H1 (cell line): ENCODE results near the gene BBS9. TPM values are rescaled to one million over a fixed set of nuclear protein-coding genes. Genes with fewer than 3 reads are reported as not detected.

Experiments used
- CTCF ChIA-PET: fragments of 300-600 bp; sonication (Branson Sonifier 250); formaldehyde crosslinking; loops from one replicate; lab custom pipeline; 2021; ENCODE audit not compliant: partially characterized antibody; lab: Charles Lee
- POLR2A ChIA-PET: fragments of 300-600 bp; sonication (Branson Sonifier 250); formaldehyde crosslinking; loops from one replicate; lab custom pipeline; 2021; ENCODE audit warnings: inconsistent platforms; ENCODE audit not compliant: partially characterized antibody; lab: Charles Lee
- DNase-seq, 2 experiments: peaks; one replicate each; pipeline versions ENCODE4 v3.0.0 to v3.0.0-alpha.2; 2010 to 2022; ENCODE audit warnings: low spot score in 2 of 2, low read depth in 1 of 2, mixed read lengths in 1 of 2
- FAIRE-seq: peaks from 2 replicates; lab custom pipeline; 2011; peaks lifted over from hg19 to GRCh38; lab: Jason Lieb, UNC
- H2AFZ ChIP-seq: 2 replicates; pipeline ENCODE4 v1.8.1; 2012; ENCODE audit warnings: low read length, inconsistent platforms
- H2AK5ac ChIP-seq: 2 replicates; pipeline ENCODE4 v1.6.1; 2013; ENCODE audit warnings: low read depth, low read length
- H2BK120ac ChIP-seq: replicated peaks from 2 replicates; pipeline ENCODE3; 2013; ENCODE audit warnings: low read depth, low read length, inconsistent platforms
- H2BK12ac ChIP-seq: 2 replicates; pipeline ENCODE4 v1.6.1; 2013; ENCODE audit warnings: low read depth, low read length
- H2BK15ac ChIP-seq: 2 replicates; pipeline ENCODE4 v1.6.1; 2013; ENCODE audit warnings: low read length
- H2BK20ac ChIP-seq: 2 replicates; pipeline ENCODE4 v1.6.1; 2013; ENCODE audit warnings: low read length
- H2BK5ac ChIP-seq: 2 replicates; pipeline ENCODE4 v1.6.1; 2013; ENCODE audit warnings: low read depth, low read length
- H3K14ac ChIP-seq: 2 replicates; pipeline ENCODE4 v1.6.1; 2013; ENCODE audit warnings: inconsistent platforms; ENCODE audit not compliant: insufficient read length
- H3K18ac ChIP-seq: 2 replicates; pipeline ENCODE4 v1.6.1; 2013; ENCODE audit warnings: low read length; ENCODE audit errors: extremely low read depth
- H3K23ac ChIP-seq: 2 replicates; pipeline ENCODE4 v1.6.1; 2013; ENCODE audit warnings: inconsistent platforms; ENCODE audit not compliant: insufficient read length
- H3K23me2 ChIP-seq: 2 replicates; pipeline ENCODE4 v1.6.1; 2013; ENCODE audit warnings: low read depth, low read length
- H3K27ac ChIP-seq: 2 replicates; pipeline ENCODE4 v1.6.1; 2011; ENCODE audit warnings: low read depth, low read length, inconsistent platforms
- H3K27me3 ChIP-seq, 4 experiments: replicated peaks in 1 of 4; 1 replicate in 1 of 4; 2 replicates in 3 of 4; pipeline versions ENCODE4 v1.6.1 to v1.8.1; 2011 to 2013; ENCODE audit warnings: low read length in 3 of 4, mild to moderate bottlenecking in 3 of 4, inconsistent platforms in 2 of 4, mixed read lengths in 2 of 4, moderate library complexity in 1 of 4; ENCODE audit not compliant: control insufficient read depth in 3 of 4, insufficient read depth in 3 of 4; ENCODE audit errors: extremely low read depth in 1 of 4
- H3K36me3 ChIP-seq, 4 experiments: 2 replicates each; pipeline versions ENCODE4 v1.6.1 to v1.8.1; 2011 to 2013; ENCODE audit warnings: mild to moderate bottlenecking in 4 of 4, low read length in 3 of 4, moderate library complexity in 2 of 4, control low read depth in 1 of 4, inconsistent platforms in 1 of 4; ENCODE audit not compliant: insufficient read depth in 4 of 4, control insufficient read depth in 2 of 4
- H3K4ac ChIP-seq: replicated peaks from 2 replicates; pipeline ENCODE3; 2013; ENCODE audit warnings: low read length, low read depth, mixed read lengths, inconsistent platforms; ENCODE audit not compliant: insufficient read length
- H3K4me1 ChIP-seq, 4 experiments: replicated peaks in 1 of 4; 1 replicate in 1 of 4; 2 replicates in 3 of 4; pipeline versions ENCODE4 v1.6.1 to v1.8.1; 2011 to 2013; ENCODE audit warnings: low read length in 3 of 4, inconsistent platforms in 2 of 4, mixed read lengths in 1 of 4; ENCODE audit not compliant: insufficient read depth in 4 of 4, control insufficient read depth in 3 of 4
- H3K4me2 ChIP-seq, 2 experiments: 2 replicates each; pipeline versions ENCODE4 v1.6.1 to v1.8.1; 2011 to 2013; ENCODE audit warnings: low read depth in 2 of 2, low read length in 2 of 2, control low read depth in 1 of 2, inconsistent platforms in 1 of 2, mild to moderate bottlenecking in 1 of 2; ENCODE audit not compliant: insufficient read depth in 1 of 2
- H3K4me3 ChIP-seq, 4 experiments: fragments of 200-600, 300-600 bp in 1 of 4; sonication (generic), shearing (Covaris generic), sonication (Bioruptor Twin) in 1 of 4; 2 replicates each; pipeline versions ENCODE4 v1.5.1 to v1.8.1; 2011 to 2016; ENCODE audit warnings: low read length in 4 of 4, low read depth in 3 of 4, control low read depth in 2 of 4, inconsistent platforms in 2 of 4, mild to moderate bottlenecking in 2 of 4, mixed read lengths in 1 of 4, moderate library complexity in 1 of 4; ENCODE audit not compliant: insufficient read depth in 2 of 4; ENCODE audit errors: extremely low read depth in 1 of 4
- H3K56ac ChIP-seq: replicated peaks from 2 replicates; pipeline ENCODE3; 2013; ENCODE audit warnings: low read depth, mild to moderate bottlenecking, mixed read lengths, low read length, inconsistent platforms; ENCODE audit not compliant: insufficient read length
- H3K79me1 ChIP-seq: 2 replicates; pipeline ENCODE4 v1.6.1; 2013; ENCODE audit warnings: low read depth, low read length, control low read depth
- H3K79me2 ChIP-seq, 2 experiments: 2 replicates each; pipeline versions ENCODE4 v1.6.1 to v1.8.1; 2012 to 2013; ENCODE audit warnings: low read length in 2 of 2, mild to moderate bottlenecking in 2 of 2, inconsistent platforms in 1 of 2; ENCODE audit not compliant: insufficient read depth in 2 of 2, control insufficient read depth in 1 of 2
- H3K9ac ChIP-seq, 4 experiments: replicated peaks in 1 of 4; 1 replicate in 1 of 4; 2 replicates in 3 of 4; pipeline versions ENCODE4 v1.6.1 to v1.8.1; 2011 to 2013; ENCODE audit warnings: low read depth in 3 of 4, low read length in 3 of 4, control low read depth in 2 of 4, mild to moderate bottlenecking in 2 of 4, moderate library complexity in 2 of 4, inconsistent platforms in 1 of 4; ENCODE audit errors: extremely low read depth in 1 of 4
- H3K9me3 ChIP-seq, 2 experiments: 2 replicates each; pipeline versions ENCODE4 v1.6.1 to v1.8.1; 2012 to 2013; ENCODE audit warnings: mild to moderate bottlenecking in 2 of 2, moderate library complexity in 2 of 2, control low read depth in 1 of 2, inconsistent platforms in 1 of 2, low read depth in 1 of 2, low read length in 1 of 2, mixed read lengths in 1 of 2; ENCODE audit not compliant: insufficient read depth in 2 of 2
- H4K20me1 ChIP-seq, 2 experiments: replicated peaks in 1 of 2; 2 replicates each; pipeline versions ENCODE3 to v1.8.1; 2011 to 2013; ENCODE audit warnings: inconsistent platforms in 2 of 2, low read length in 2 of 2, mild to moderate bottlenecking in 1 of 2; ENCODE audit not compliant: insufficient read depth in 2 of 2, control insufficient read depth in 1 of 2
- H4K5ac ChIP-seq: 2 replicates; pipeline ENCODE4 v1.6.1; 2013; ENCODE audit warnings: low read length, low read depth, mixed read lengths, inconsistent platforms; ENCODE audit not compliant: insufficient read length
- H4K8ac ChIP-seq: 2 replicates; pipeline ENCODE4 v1.8.0; 2013; ENCODE audit warnings: mild to moderate bottlenecking, moderate library complexity, low read length, inconsistent platforms; ENCODE audit not compliant: insufficient read depth; ENCODE audit errors: extremely low read depth
- H4K91ac ChIP-seq: replicated peaks from 2 replicates; pipeline ENCODE3; 2013; ENCODE audit warnings: low read length, mixed read lengths, inconsistent platforms; ENCODE audit not compliant: insufficient read length
- HDAC2 ChIP-seq, 2 experiments: fragments of 300-600 bp in 1 of 2; sonication (generic) in 1 of 2; IDR thresholded peaks; 2 replicates each; pipeline ENCODE4 v1.6.1; 2011 to 2012; ENCODE audit warnings: low read depth in 2 of 2, low read length in 2 of 2, mild to moderate bottlenecking in 2 of 2, moderate library complexity in 2 of 2, borderline replicate concordance in 1 of 2, inconsistent platforms in 1 of 2
- SIN3A ChIP-seq, 2 experiments: IDR thresholded peaks in 1 of 2; conservative IDR thresholded peaks in 1 of 2; 2 replicates each; pipeline ENCODE4 v1.6.1; 2011 to 2012; ENCODE audit warnings: low read length in 2 of 2, improper control_type of control experiment in 1 of 2, low read depth in 1 of 2, mild to moderate bottlenecking in 1 of 2
- polyA plus RNA-seq, 7 experiments: library from polyadenylated mRNA; depleted of rRNA in 3 of 7; stranded (reverse) in 5 of 7; unstranded in 2 of 7; fragments of >200 nt in 5 of 7; fragments of 200-250 nt in 2 of 7; gene quantifications; 1 replicate in 5 of 7; 2 replicates in 1 of 7; 4 replicates in 1 of 7; pipeline versions ENCODE4 v1.2.1 to v1.2.3, GENCODE V29; 2011 to 2013; ENCODE audit warnings: missing spikeins in 2 of 7, mixed read lengths in 2 of 7
- total RNA-seq: library from RNA; stranded (reverse); fragmentation: NEBNext Ultra II Directional; extraction: Animal tissue kit (Norgen Biotek cat#: 25700); gene quantifications from 2 replicates; pipeline ENCODE4 v1.2.1, GENCODE V29; 2021
- TF ChIP-seq, protein P1 (sequence below): IDR thresholded peaks from 2 replicates; pipeline ENCODE4 v1.6.1; 2012; ENCODE audit warnings: inconsistent platforms
- TF ChIP-seq, protein P2 (sequence below): IDR thresholded peaks from 2 replicates; pipeline ENCODE4 v1.6.1; 2011; ENCODE audit warnings: low read depth, mild to moderate bottlenecking, low read length; ENCODE audit not compliant: insufficient read depth

The BBS9 gene
- total and polyA plus RNA-seq, 2 of the 8 experiments (the other 6 are each of a cell fraction or from before 2014, with no cell fraction given) = 22.3 to 37.0 TPM

DNA sequence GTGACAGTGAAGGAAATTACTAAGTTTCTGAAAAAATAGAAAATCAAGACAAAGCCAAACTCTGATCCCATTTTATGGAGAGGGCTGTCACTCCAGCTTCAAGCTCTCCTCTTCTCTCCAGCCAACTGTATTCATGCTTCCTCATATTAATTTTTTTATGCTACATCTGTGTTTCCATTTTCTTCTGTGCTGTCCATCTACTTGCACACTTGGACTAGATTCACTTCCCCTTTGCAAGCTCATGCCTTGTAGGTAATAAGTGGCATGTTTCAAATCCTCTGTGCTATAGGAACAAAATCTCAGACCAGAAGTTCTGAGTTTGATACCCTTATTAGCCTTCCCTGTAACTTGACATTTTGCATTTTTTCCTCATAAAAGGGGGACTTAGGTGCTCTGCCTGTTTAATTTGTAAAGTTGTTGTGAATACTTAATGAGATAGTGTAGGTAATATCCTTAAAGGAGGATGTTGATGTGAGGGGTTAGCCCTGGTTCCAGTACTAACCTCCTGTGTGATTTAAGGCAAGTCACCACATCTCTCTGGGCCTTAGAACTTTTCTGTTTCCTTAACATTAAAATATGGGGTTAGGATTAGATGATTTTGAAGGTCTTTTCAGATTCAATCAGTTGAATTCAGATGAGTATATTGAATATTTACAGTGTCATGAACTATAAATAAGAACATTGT, 358.8 kb downstream of the BBS9 start:
- Histone ChIP-seq H3K4me3 (no peak overlapping the region), H2BK12ac (no peak overlapping the region), H3K23ac (no peak overlapping the region), H2AFZ (no peak overlapping the region), H3K27me3 (no peaks in the 10 kb centered on the region), H3K18ac (no peak overlapping the region), H4K8ac (no peak overlapping the region), H3K9ac (no peak overlapping the region), H4K20me1 (peaks cover 0 to 1% of the 10 kb centered on the region in 2 experiments), H3K4me2 (no peak overlapping the region), H2BK15ac (no peak overlapping the region), H2BK5ac (no peak overlapping the region), H2AK5ac (no peak overlapping the region), H3K14ac (no peak overlapping the region), H4K91ac (no peak overlapping the region), H3K36me3 (no peaks in the 10 kb centered on the region), H2BK20ac (no peak overlapping the region), H3K79me2 (no peaks in the 10 kb centered on the region), H3K23me2 (no peaks in the 10 kb centered on the region; the same call in 1 of the 2 replicates), H3K9me3 (no peaks in the 10 kb centered on the region), H3K27ac (no peak overlapping the region), H2BK120ac (no peak overlapping the region), H3K4me1 (peaks cover 4 to 7% (median 5%) of the 10 kb centered on the region in 4 experiments; a peak in 5 of 7 replicates), H4K5ac (no peak overlapping the region), H3K79me1 (no peaks in the 10 kb centered on the region; the same call in 1 of the 2 replicates), H3K56ac (no peak overlapping the region), H3K4ac (no peak overlapping the region)
- TF ChIP-seq, protein P1, sequence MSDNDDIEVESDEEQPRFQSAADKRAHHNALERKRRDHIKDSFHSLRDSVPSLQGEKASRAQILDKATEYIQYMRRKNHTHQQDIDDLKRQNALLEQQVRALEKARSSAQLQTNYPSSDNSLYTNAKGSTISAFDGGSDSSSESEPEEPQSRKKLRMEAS = no peak
- TF ChIP-seq, protein P2, sequence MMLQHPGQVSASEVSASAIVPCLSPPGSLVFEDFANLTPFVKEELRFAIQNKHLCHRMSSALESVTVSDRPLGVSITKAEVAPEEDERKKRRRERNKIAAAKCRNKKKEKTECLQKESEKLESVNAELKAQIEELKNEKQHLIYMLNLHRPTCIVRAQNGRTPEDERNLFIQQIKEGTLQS = no peak
- TF ChIP-seq HDAC2 (IDR thresholded peaks at IDR 0.05; ENCODE audit: borderline replicate concordance in 1 of 2, low read depth in 2 of 2, low read length in 2 of 2) (no peak), SIN3A (conservative IDR thresholded peaks at IDR 0.05 in 1 of 2, IDR thresholded peaks at IDR 0.05 in 1 of 2; ENCODE audit: low read depth in 1 of 2, low read length in 2 of 2) (no peak)
- ChIA-PET POLR2A (interaction anchor here (1.0 kb wide), 1 partner anchor 9 kb away, joined by 3 read pairs; no protein-coding TSS in a partner anchor), CTCF (interaction anchor here (0.9 to 1.5 kb wide), 5 partner anchors 9 to 444 kb away, joined by 3 to 6 read pairs (median 4); no protein-coding TSS in a partner anchor)
- no peak for FAIRE-seq
- DNase-seq = no peak
